SK-N-SH (cell line): ENCODE measurements around the gene FNDC3B.

Experiments
- CTCF ChIP-seq: fragments of 200-600 bp; sonication (generic); IDR thresholded peaks from 2 replicates; pipeline ENCODE4 v1.6.1; 2017; ENCODE audit warnings: antibody characterized with exemption, mild to moderate bottlenecking, moderate library complexity
- EP300 ChIP-seq, 2 experiments: IDR thresholded peaks; 2 replicates each; pipeline versions ENCODE4 v1.4.0 to v1.6.1; 2012; ENCODE audit warnings: borderline replicate concordance in 1 of 2, low read depth in 1 of 2, low read length in 1 of 2
- GABPA ChIP-seq: IDR thresholded peaks from 2 replicates; pipeline ENCODE4 v1.4.0; 2012; ENCODE audit warnings: low read depth, mild to moderate bottlenecking
- JUND ChIP-seq: IDR thresholded peaks from 2 replicates; pipeline ENCODE4 v1.4.0; 2012
- NRF1 ChIP-seq: IDR thresholded peaks from 2 replicates; pipeline ENCODE4 v1.6.1; 2012; ENCODE audit warnings: low read depth, mild to moderate bottlenecking, low read length
- POLR2AphosphoS5 ChIP-seq: IDR thresholded peaks from 2 replicates; pipeline ENCODE4 v1.6.1; 2012; ENCODE audit warnings: low read depth, low read length
- RCOR1 ChIP-seq: fragments of 150-350 bp; IDR thresholded peaks from 2 replicates; pipeline ENCODE4 v1.6.1; 2017; ENCODE audit warnings: antibody characterized with exemption, low read length
- REST ChIP-seq: IDR thresholded peaks from 2 replicates; pipeline ENCODE4 v1.6.1; 2012; ENCODE audit warnings: mild to moderate bottlenecking, low read depth, low read length, moderate library complexity
- SIN3A ChIP-seq: IDR thresholded peaks from 2 replicates; pipeline ENCODE4 v1.6.1; 2012; ENCODE audit warnings: low read depth, mild to moderate bottlenecking, low read length, moderate library complexity, borderline replicate concordance
- SMC3 ChIP-seq: IDR thresholded peaks from 2 replicates; pipeline ENCODE4 v1.6.1; 2012; ENCODE audit warnings: low read depth, low read length, improper control_type of control experiment
- TAF1 ChIP-seq: IDR thresholded peaks from 2 replicates; pipeline ENCODE4 v1.6.1; 2012; ENCODE audit warnings: low read depth, mild to moderate bottlenecking, low read length, moderate library complexity, borderline replicate concordance
- TEAD4 ChIP-seq: IDR thresholded peaks from 2 replicates; pipeline ENCODE4 v1.4.0; 2012; ENCODE audit warnings: mild to moderate bottlenecking, borderline replicate concordance; ENCODE audit not compliant: insufficient read depth
- USF1 ChIP-seq: IDR thresholded peaks from 2 replicates; pipeline ENCODE4 v1.4.0; 2012; ENCODE audit warnings: low read depth, borderline replicate concordance
- YY1 ChIP-seq: IDR thresholded peaks from 2 replicates; pipeline ENCODE4 v1.4.0; 2012; ENCODE audit warnings: low read depth, mild to moderate bottlenecking

GRCh38 chr3:172333042-172333377, 293.6 kb downstream of the FNDC3B start:
- TF ChIP-seq EP300 (IDR thresholded peaks at IDR 0.05; ENCODE audit: borderline replicate concordance in 1 of 2, low read depth in 1 of 2, low read length in 1 of 2) (no peak), RCOR1 (no peak), CTCF (no peak), REST (no peak), SMC3 (no peak), YY1 (no peak), GABPA (no peak), TAF1 (no peak), SIN3A (no peak), POLR2AphosphoS5 (no peak), TEAD4 (no peak), NRF1 (no peak), JUND (no peak), USF1 (no peak)
